ENCODE data around the gene SPNS2. TPM values are rescaled to one million over a fixed set of nuclear protein-coding genes. Genes with fewer than 3 reads are reported as not detected.

The SPNS2 gene
- total RNA-seq, 2 donors from 2014 or later: 9.1 to 23.9 TPM

- ATAC-seq (ENCODE audit: insufficient number of reproducible peaks, low FRiP score, low read depth) (no peak), DNase-seq (ENCODE audit: low spot score) (no peak)
- no peak for TF ChIP-seq CTCF (IDR thresholded peaks at IDR 0.05)
- no peaks in the 10 kb centered on the region for H3K27me3 ChIP-seq (replicated peaks; ENCODE audit: insufficient read depth)
- peaks cover 0 to 11% of the 10 kb centered on the region in 2 donors for H3K4me1 ChIP-seq (ENCODE audit: control insufficient read depth in 1 of 2, low read depth in 2 of 2)
- no peak overlapping the region for H3K4me3 ChIP-seq
- no peaks in the 10 kb centered on the region for H3K36me3 ChIP-seq
- peak overlapping the region in 1 of 2 donors; percentile 11 for H3K27ac ChIP-seq
- H3K9me3 ChIP-seq: no peaks in the 10 kb centered on the region
Observed at GRCh38 chr17:4520060-4520893, 21.6 kb downstream of the SPNS2 start.

- Histone ChIP-seq H3K36me3 (no peaks in the 10 kb centered on the region), H3K27ac (no peak overlapping the region), H3K4me3 (no peak overlapping the region), H3K4me1 (ENCODE audit: control insufficient read depth in 1 of 2, low read depth in 2 of 2) (peaks cover 0 to 11% of the 10 kb centered on the region in 2 donors), H3K27me3 (replicated peaks; ENCODE audit: insufficient read depth) (no peaks in the 10 kb centered on the region), H3K9me3 (no peaks in the 10 kb centered on the region)
- no peak for TF ChIP-seq CTCF (IDR thresholded peaks at IDR 0.05)
- ATAC-seq (ENCODE audit: insufficient number of reproducible peaks, low FRiP score, low read depth): no peak
- DNase-seq (ENCODE audit: low spot score): no peak
Observed at GRCh38 chr17:4520894-4521600, 22.4 kb downstream of the SPNS2 start.

- Histone ChIP-seq H3K27me3 (replicated peaks; ENCODE audit: insufficient read depth) (no peaks in the 10 kb centered on the region), H3K36me3 (no peaks in the 10 kb centered on the region), H3K4me3 (no peak overlapping the region), H3K4me1 (ENCODE audit: control insufficient read depth in 1 of 2, low read depth in 2 of 2) (peaks cover 5 to 25% of the 10 kb centered on the region in 2 donors), H3K9me3 (no peaks in the 10 kb centered on the region), H3K27ac (no peak overlapping the region)
- TF ChIP-seq CTCF (IDR thresholded peaks at IDR 0.05): no peak
- ATAC-seq (ENCODE audit: insufficient number of reproducible peaks, low FRiP score, low read depth) (no peak), DNase-seq (ENCODE audit: low spot score) (no peak)
Observed at GRCh38 chr17:4522661-4523060, 24.0 kb downstream of the SPNS2 start.

GRCh38 chr17:4523946-4524345 lies 25.3 kb downstream of the SPNS2 start:
- no peak overlapping the region for H3K27ac ChIP-seq
- no peak for TF ChIP-seq CTCF (IDR thresholded peaks at IDR 0.05)
- no peak for DNase-seq (ENCODE audit: low spot score)
- H3K27me3 ChIP-seq (replicated peaks; ENCODE audit: insufficient read depth): no peaks in the 10 kb centered on the region
- H3K4me3 ChIP-seq: no peak overlapping the region
- H3K4me1 ChIP-seq (ENCODE audit: control insufficient read depth in 1 of 2, low read depth in 2 of 2): peaks cover 5 to 27% of the 10 kb centered on the region in 2 donors
- ATAC-seq (ENCODE audit: insufficient number of reproducible peaks, low FRiP score, low read depth): no peak
- no peaks in the 10 kb centered on the region for H3K9me3 ChIP-seq
- H3K36me3 ChIP-seq: no peaks in the 10 kb centered on the region

- no peak for ATAC-seq (ENCODE audit: insufficient number of reproducible peaks, low FRiP score, low read depth)
- TF ChIP-seq CTCF (IDR thresholded peaks at IDR 0.05): no peak
- peaks cover 5 to 22% of the 10 kb centered on the region in 2 donors for H3K4me1 ChIP-seq (ENCODE audit: control insufficient read depth in 1 of 2, low read depth in 2 of 2)
Observed at GRCh38 chr17:4525691-4526397, 27.2 kb downstream of the SPNS2 start.

More at GRCh38 chr17:4525691-4526397, 27.2 kb downstream of the SPNS2 start:
- Histone ChIP-seq H3K27me3 (replicated peaks; ENCODE audit: insufficient read depth) (no peaks in the 10 kb centered on the region), H3K9me3 (no peaks in the 10 kb centered on the region), H3K36me3 (no peaks in the 10 kb centered on the region), H3K27ac (no peak overlapping the region), H3K4me3 (no peak overlapping the region)
- DNase-seq (ENCODE audit: low spot score): no peak

Measured in thoracic aorta (tissue), 2 donors.